Liver (tissue), 9 donors: ENCODE results near the gene COPS9. TPM values are rescaled to one million over a fixed set of nuclear protein-coding genes. Genes with fewer than 3 reads are reported as not detected.

Experiments used
- DNase-seq: peaks from one replicate; pipeline ENCODE4 v3.0.0-alpha.2; 2017; ENCODE audit warnings: low spot score
- H3K27ac ChIP-seq, 2 donors: one replicate each; pipeline ENCODE4 v1.7.0; 2013; ENCODE audit warnings: inconsistent platforms in 2 of 2, low read length in 2 of 2, control low read depth in 1 of 2, low read depth in 1 of 2, mild to moderate bottlenecking in 1 of 2
- H3K27me3 ChIP-seq, 4 donors: one replicate each; pipeline versions ENCODE4 v1.6.1 to v1.7.0; 2013; ENCODE audit warnings: low read length in 3 of 4, inconsistent platforms in 1 of 4, mild to moderate bottlenecking in 1 of 4, moderate library complexity in 1 of 4; ENCODE audit not compliant: control insufficient read depth in 4 of 4, insufficient read depth in 4 of 4
- H3K36me3 ChIP-seq, 4 donors: one replicate each; pipeline versions ENCODE4 v1.6.1 to v1.7.0; 2013; ENCODE audit warnings: low read length in 3 of 4, mild to moderate bottlenecking in 3 of 4, low read depth in 1 of 4, moderate library complexity in 1 of 4; ENCODE audit not compliant: control insufficient read depth in 4 of 4, insufficient read depth in 3 of 4
- H3K4me1 ChIP-seq, 4 donors: one replicate each; pipeline versions ENCODE4 v1.6.1 to v1.7.0; 2013; ENCODE audit warnings: low read length in 3 of 4, mild to moderate bottlenecking in 3 of 4, moderate library complexity in 1 of 4; ENCODE audit not compliant: control insufficient read depth in 4 of 4, insufficient read depth in 4 of 4
- H3K4me3 ChIP-seq, 3 donors: one replicate each; pipeline versions ENCODE4 v1.6.1 to v1.7.0; 2013; ENCODE audit warnings: low read length in 3 of 3, control low read depth in 1 of 3, low read depth in 1 of 3, mild to moderate bottlenecking in 1 of 3
- H3K9ac ChIP-seq, 2 donors: one replicate each; pipeline ENCODE4 v1.7.0; 2013; ENCODE audit warnings: low read length in 2 of 2, mild to moderate bottlenecking in 2 of 2, moderate library complexity in 2 of 2, control low read depth in 1 of 2, low read depth in 1 of 2
- H3K9me3 ChIP-seq, 4 donors: one replicate each; pipeline versions ENCODE4 v1.6.1 to v1.7.0; 2013; ENCODE audit warnings: low read length in 3 of 4; ENCODE audit not compliant: control insufficient read depth in 4 of 4
- FOXA1 ChIP-seq: IDR thresholded peaks from 2 replicates; pipeline ENCODE4 v1.6.1; 2016; ENCODE audit warnings: antibody characterized with exemption
- FOXA2 ChIP-seq: IDR thresholded peaks from 2 replicates; pipeline ENCODE4 v1.6.1; 2016; ENCODE audit warnings: antibody characterized with exemption
- HNF4A ChIP-seq, 2 donors: conservative IDR thresholded peaks; 2 replicates each; pipeline ENCODE4 v1.6.1; 2016; ENCODE audit warnings: antibody characterized with exemption in 2 of 2, mild to moderate bottlenecking in 2 of 2
- HNF4G ChIP-seq: IDR thresholded peaks from 2 replicates; pipeline ENCODE4 v1.6.1; 2016; ENCODE audit warnings: antibody characterized with exemption
- JUND ChIP-seq, 2 donors: IDR thresholded peaks; 2 replicates each; pipeline ENCODE4 v1.6.1; 2016; ENCODE audit warnings: antibody characterized with exemption in 2 of 2
- MAX ChIP-seq: IDR thresholded peaks from 2 replicates; pipeline ENCODE4 v1.6.1; 2016; ENCODE audit warnings: antibody characterized with exemption
- NR2F2 ChIP-seq: IDR thresholded peaks from 2 replicates; pipeline ENCODE4 v1.6.1; 2016; ENCODE audit warnings: antibody characterized with exemption
- RAD21 ChIP-seq, 2 donors: IDR thresholded peaks; 2 replicates each; pipeline ENCODE4 v1.6.1; 2016; ENCODE audit warnings: antibody characterized with exemption in 2 of 2, mild to moderate bottlenecking in 2 of 2
- REST ChIP-seq: IDR thresholded peaks from 2 replicates; pipeline ENCODE4 v1.6.1; 2016; ENCODE audit warnings: antibody characterized with exemption, mild to moderate bottlenecking
- RXRA ChIP-seq, 2 donors: IDR thresholded peaks; 2 replicates each; pipeline ENCODE4 v1.6.1; 2017 to 2018; ENCODE audit warnings: antibody characterized with exemption in 2 of 2, mild to moderate bottlenecking in 1 of 2
- SP1 ChIP-seq: IDR thresholded peaks from 2 replicates; pipeline ENCODE4 v1.6.1; 2018; ENCODE audit warnings: antibody characterized with exemption, mild to moderate bottlenecking
- TAF1 ChIP-seq: conservative IDR thresholded peaks from 2 replicates; pipeline ENCODE4 v1.6.1; 2016; ENCODE audit warnings: antibody characterized with exemption, mild to moderate bottlenecking
- YY1 ChIP-seq: IDR thresholded peaks from 2 replicates; pipeline ENCODE4 v1.6.1; 2016; ENCODE audit warnings: antibody characterized with exemption, mild to moderate bottlenecking
- WGBS: extraction: QIAGEN DNeasy Blood & Tissue Kit; methylation state at CpG from one replicate; pipeline ENCODE4 v1.1.7; 2013; 5-methylcytosine and 5-hydroxymethylcytosine counted together
- polyA plus RNA-seq, 2 donors: library from polyadenylated mRNA; stranded (reverse) in 1 of 2; unstranded in 1 of 2; fragments of 200-250 nt in 1 of 2; fragments of >200 nt in 1 of 2; fragmentation: Nextera tagmentation in 1 of 2; extraction: Ambion mirVana in 1 of 2; gene quantifications; one replicate each; pipeline versions ENCODE4 v1.2.1 to v1.2.3, GENCODE V29; 2013 to 2015
- total RNA-seq, 2 donors: library from RNA; depleted of rRNA; stranded (reverse); fragments of >200 nt; gene quantifications; one replicate each; pipeline ENCODE4 v1.2.3, GENCODE V29; 2014
- TF ChIP-seq, protein P1 (sequence below): fragments of 150-350 bp; IDR thresholded peaks from 2 replicates; pipeline ENCODE4 v1.5.1; 2017; ENCODE audit warnings: improper control_type of control experiment, low read depth, low read length; ENCODE audit not compliant: missing input control
- TF ChIP-seq, protein P2 (sequence below): IDR thresholded peaks from 2 replicates; pipeline ENCODE4 v1.6.1; 2016; ENCODE audit warnings: antibody characterized with exemption
- TF ChIP-seq, protein P3 (sequence below): IDR thresholded peaks from 2 replicates; pipeline ENCODE4 v1.6.1; 2016; ENCODE audit warnings: antibody characterized with exemption
- donor health status: healthy.
- donor health status: healthy.
- donor health status: healthy.
- donor health status: healthy.
- donor health status: healthy.

Gene COPS9
- total and polyA plus RNA-seq, 4 donors: 12.9 to 138 (median 79.6) TPM

GRCh38 chr2:240143276-240143675 lies 7.2 kb upstream of the COPS9 start:
- WGBS: 66% methylated on average over 6 of the region's 6 CpGs

More at GRCh38 chr2:240143276-240143675, 7.2 kb upstream of the COPS9 start:
- H3K9ac ChIP-seq: no peak overlapping the region
- H3K4me3 ChIP-seq: no peak overlapping the region
- no peak for DNase-seq
- H3K27ac ChIP-seq: no peak overlapping the region
- H3K27me3 ChIP-seq: peaks cover 0 to 2% (median 0%) of the 10 kb centered on the region in 4 donors
- no peaks in the 10 kb centered on the region for H3K36me3 ChIP-seq
- TF ChIP-seq, protein P1, sequence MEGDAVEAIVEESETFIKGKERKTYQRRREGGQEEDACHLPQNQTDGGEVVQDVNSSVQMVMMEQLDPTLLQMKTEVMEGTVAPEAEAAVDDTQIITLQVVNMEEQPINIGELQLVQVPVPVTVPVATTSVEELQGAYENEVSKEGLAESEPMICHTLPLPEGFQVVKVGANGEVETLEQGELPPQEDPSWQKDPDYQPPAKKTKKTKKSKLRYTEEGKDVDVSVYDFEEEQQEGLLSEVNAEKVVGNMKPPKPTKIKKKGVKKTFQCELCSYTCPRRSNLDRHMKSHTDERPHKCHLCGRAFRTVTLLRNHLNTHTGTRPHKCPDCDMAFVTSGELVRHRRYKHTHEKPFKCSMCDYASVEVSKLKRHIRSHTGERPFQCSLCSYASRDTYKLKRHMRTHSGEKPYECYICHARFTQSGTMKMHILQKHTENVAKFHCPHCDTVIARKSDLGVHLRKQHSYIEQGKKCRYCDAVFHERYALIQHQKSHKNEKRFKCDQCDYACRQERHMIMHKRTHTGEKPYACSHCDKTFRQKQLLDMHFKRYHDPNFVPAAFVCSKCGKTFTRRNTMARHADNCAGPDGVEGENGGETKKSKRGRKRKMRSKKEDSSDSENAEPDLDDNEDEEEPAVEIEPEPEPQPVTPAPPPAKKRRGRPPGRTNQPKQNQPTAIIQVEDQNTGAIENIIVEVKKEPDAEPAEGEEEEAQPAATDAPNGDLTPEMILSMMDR: no peak
- no peak for TF ChIP-seq SP1
- TF ChIP-seq JUND (IDR thresholded peaks at IDR 0.05): no peak
- TF ChIP-seq MAX: no peak
- TF ChIP-seq HNF4A (conservative IDR thresholded peaks at IDR 0.05): no peak
- TF ChIP-seq FOXA2: no peak
- no peak for TF ChIP-seq TAF1
- TF ChIP-seq, protein P2, sequence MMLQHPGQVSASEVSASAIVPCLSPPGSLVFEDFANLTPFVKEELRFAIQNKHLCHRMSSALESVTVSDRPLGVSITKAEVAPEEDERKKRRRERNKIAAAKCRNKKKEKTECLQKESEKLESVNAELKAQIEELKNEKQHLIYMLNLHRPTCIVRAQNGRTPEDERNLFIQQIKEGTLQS: no peak
- no peak for TF ChIP-seq REST
- TF ChIP-seq, protein P3, sequence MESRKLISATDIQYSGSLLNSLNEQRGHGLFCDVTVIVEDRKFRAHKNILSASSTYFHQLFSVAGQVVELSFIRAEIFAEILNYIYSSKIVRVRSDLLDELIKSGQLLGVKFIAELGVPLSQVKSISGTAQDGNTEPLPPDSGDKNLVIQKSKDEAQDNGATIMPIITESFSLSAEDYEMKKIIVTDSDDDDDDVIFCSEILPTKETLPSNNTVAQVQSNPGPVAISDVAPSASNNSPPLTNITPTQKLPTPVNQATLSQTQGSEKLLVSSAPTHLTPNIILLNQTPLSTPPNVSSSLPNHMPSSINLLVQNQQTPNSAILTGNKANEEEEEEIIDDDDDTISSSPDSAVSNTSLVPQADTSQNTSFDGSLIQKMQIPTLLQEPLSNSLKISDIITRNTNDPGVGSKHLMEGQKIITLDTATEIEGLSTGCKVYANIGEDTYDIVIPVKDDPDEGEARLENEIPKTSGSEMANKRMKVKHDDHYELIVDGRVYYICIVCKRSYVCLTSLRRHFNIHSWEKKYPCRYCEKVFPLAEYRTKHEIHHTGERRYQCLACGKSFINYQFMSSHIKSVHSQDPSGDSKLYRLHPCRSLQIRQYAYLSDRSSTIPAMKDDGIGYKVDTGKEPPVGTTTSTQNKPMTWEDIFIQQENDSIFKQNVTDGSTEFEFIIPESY: no peak
- TF ChIP-seq HNF4G: no peak
- no peak for TF ChIP-seq FOXA1
- TF ChIP-seq YY1: no peak
- no peak for TF ChIP-seq RAD21 (IDR thresholded peaks at IDR 0.05)
- TF ChIP-seq RXRA (IDR thresholded peaks at IDR 0.05): no peak
- no peak for TF ChIP-seq NR2F2
- no peaks in the 10 kb centered on the region for H3K4me1 ChIP-seq
- no peaks in the 10 kb centered on the region for H3K9me3 ChIP-seq
